Astrocyte of the hippocampus (primary cell): ENCODE measurements around the gene MKLN1.
"Not testable (repeated sequence)": the region's sequence is repeated elsewhere in the genome, so short reads cannot be mapped to it uniquely, and the experiment has no call there.

Experiments
- DNase-seq: peaks from one replicate; pipeline ENCODE4 v3.0.0; 2011; ENCODE audit warnings: low read depth, low spot score

The MKLN1 gene

DNA sequence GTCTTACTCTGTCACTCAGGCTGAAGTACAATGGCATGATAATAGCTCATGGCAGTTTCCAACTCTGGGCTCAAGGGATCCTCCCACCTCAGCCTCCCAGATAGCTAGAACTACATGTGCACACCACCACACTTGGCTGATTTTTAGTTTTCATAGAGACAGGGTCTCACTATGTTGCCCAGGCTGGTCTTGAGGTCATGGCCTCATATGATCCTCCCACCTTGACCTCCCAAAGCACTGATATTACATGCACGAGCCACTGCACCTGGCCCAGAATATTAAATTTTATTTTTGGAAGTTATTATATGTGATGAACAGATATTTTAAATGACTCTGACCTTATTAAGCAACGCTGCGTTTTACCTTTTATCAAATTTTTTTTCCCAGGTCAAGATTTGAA lies 134.4 kb downstream of the MKLN1 start:
- no peak for DNase-seq

DNA sequence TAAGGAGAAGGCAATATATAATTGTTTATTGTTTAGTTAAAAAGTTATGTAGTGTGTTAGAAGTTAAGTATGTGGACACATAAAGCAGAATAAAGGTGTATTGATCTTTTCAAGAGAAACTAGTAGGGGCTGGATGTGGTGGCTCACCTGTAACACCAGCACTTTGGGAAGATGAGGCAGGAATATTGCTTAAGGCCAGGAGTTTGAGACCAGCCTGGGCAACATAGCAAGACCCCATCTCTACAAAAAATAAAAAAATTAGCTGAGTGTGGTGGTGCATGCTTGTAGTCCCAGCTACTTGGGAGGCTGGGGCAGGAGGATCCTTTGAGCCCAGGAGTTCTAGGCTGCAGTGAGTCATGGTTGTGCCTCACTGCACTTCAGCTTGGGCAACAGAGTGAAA lies 135.0 kb downstream of the MKLN1 start:
- DNase-seq = not testable (repeated sequence)

DNA sequence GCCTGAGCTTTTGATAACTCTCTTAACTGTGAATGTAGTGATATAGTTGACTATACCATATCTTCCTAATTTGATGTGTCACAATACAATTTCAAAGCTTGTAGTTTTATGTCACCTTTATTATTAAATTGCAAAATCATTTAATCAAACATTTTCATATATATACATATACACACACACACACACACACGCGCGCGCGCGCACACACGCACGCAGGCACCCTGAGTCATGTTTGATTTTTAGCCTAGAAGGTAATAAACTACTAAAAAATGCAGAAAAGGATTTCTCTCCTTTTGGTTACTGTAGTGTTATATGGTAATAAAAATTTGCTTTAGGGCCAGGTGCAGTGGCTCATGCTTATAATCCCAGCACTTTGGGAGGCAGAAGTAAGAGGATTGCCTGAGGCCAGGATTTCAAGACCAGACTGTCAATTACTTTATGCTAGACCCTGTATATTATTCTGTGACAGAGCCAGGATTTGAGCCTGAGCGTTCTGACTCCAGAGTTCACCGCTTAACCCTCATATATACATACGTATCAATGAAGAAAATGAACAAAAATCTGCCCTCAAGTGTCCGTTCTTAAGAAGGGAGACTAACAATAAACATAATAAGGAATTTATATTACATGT lies 139.2 kb downstream of the MKLN1 start:
- DNase-seq = no peak

GRCh38 chr7:131467788-131468187 lies 140.1 kb downstream of the MKLN1 start:
- no peak for DNase-seq

- no peak for DNase-seq
Measured at GRCh38 chr7:131471250-131472004, 143.8 kb downstream of the MKLN1 start.

DNA sequence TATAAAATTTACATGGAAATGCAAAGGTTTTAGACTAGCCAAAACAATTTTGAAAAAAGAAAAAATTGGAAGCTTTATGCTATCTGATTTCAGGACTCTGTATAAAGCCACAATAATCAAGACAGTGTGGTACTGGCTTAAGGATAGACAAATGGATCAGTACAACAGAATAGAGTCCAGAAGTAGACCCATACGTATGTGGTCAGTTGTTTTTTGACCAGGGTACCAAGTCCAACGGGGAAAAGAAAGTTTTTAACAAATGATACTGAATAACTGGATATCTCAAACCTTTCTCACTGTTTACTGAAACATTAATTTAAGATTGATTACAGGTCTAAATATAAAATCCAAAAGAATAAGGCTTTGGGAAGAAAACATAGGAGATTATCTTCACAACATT lies 149.1 kb downstream of the MKLN1 start:
- no peak for DNase-seq

GRCh38 chr7:131480384-131481315 lies 153.0 kb downstream of the MKLN1 start:
- DNase-seq = peak; percentile 61

DNA sequence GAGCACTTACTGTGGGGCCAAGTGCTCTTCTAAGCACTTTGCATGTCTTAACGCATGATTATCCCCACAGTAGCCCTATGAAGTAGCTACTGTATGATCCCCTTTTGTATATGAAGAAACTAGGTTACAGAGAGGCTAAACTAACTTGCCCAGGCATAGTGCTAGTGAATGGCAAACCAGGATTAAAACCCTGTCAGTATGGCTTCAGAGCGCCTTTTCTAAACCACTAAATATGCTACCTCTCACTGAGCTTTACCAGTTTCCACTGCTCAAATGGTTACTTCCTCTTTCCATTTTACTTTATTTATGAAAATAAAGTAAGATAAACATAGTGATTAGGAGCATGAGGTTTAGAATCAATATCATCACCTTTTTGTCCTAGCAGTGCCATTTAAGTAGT lies 155.1 kb downstream of the MKLN1 start:
- no peak for DNase-seq

DNA sequence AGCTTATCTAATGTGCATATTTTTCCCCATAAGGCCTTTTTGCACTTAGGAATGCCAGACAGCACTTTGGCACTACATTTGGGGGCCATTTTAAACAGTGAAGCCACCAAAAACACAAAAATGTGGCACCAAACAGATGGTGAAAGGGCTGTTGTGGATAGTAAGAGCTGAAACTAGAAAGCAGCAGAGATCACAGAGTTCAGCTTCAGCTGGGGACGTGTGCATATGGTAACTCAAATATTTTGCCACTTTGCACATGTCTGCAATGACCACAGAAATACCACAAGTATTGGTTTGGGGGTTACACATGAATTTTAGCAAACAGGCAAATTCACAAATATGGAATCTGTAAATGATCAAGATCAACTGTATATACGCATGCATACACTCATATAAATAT lies 155.9 kb downstream of the MKLN1 start:
- no peak for DNase-seq

DNA sequence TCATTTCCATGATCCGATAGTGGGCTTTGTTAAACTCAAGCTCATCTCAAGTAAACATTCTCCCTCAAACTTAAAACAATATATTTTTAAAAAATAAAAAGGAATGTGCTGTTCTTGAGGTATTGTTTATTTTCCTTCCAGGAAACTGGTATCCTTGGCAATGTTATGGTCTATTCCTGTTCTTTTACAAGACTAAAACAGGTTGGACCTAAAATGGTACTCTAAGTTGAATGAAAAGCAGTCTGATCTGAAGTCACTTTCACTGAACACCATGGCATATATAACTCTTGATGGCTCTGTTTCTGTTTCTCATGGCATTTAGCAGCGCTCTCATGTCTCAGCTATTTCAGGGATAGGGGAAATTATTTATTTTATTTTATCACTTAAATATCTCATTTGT lies 158.7 kb downstream of the MKLN1 start:
- no peak for DNase-seq

DNA sequence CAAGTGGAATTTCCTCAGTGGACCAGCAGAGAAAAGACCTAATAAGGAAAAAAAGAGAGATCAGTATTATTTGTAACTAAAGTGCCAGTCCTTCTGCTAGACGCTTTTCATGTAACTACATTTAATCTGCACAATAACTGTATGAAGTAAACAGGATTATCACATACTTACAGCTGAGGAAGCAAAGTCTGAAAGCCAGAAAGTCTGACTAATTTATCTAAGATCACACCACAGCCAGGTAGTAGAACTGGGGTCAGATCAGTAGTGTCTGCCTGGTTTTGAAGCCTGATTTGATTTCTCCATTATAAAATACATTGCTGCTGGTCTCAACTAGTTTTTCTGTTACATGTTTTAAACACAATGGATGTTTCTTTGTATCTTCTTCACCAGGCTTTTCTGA lies 159.5 kb downstream of the MKLN1 start:
- DNase-seq = no peak

DNA sequence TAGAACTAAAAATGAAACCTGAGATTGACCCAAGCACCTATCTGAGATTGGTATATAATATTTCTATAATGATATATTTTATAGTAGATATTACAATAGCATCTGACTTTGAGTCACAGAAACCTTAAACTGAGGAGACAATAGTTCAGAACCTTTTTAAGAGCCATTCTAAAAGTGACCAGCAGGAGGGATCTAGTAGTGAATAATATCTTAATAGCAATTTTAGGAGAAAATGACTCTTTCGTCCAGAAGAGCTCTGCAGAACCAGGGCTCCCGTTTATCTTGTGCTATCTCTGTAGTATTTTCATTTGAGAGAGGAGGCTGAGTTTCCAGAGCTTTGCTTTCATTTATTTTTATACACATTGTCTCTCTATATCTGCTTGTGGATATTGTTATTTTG lies 160.7 kb downstream of the MKLN1 start:
- DNase-seq = no peak

DNA sequence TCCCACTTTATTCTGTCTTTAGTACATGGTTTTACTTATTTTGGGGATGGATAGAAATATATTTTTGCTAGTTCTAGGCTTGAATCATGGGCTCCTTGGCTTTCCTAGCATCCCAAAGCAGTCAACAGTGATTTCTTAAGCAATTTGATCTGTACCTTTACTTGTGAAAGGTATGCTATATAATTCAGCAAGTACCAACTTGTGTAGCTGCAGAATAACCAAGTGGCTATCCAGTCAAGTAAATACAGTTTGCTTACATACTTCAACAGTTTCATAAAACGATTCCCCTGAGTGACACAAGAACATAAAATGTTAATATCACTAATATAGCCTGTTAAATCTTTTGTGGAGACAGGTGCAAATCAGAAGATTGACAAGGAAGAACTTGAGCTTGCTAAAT lies 161.5 kb downstream of the MKLN1 start:
- no peak for DNase-seq

DNA sequence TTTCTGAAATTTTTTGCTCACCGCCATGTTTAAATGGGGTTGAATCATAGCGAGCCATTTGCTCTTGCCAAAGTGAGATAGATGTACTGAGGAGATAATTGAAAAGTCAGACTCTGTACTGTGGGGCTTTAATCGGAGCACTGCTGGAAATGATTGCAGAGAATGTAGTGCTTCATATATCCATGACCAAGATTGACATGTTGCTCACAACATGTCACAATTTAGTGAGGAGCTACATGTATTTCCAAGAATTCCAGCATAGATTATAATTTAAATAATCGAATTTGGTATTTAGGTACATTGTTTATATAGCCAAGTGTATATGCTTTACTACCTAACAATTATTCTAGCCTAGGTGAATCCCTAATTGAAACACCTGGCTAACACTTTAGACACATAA lies 162.2 kb downstream of the MKLN1 start:
- no peak for DNase-seq

DNA sequence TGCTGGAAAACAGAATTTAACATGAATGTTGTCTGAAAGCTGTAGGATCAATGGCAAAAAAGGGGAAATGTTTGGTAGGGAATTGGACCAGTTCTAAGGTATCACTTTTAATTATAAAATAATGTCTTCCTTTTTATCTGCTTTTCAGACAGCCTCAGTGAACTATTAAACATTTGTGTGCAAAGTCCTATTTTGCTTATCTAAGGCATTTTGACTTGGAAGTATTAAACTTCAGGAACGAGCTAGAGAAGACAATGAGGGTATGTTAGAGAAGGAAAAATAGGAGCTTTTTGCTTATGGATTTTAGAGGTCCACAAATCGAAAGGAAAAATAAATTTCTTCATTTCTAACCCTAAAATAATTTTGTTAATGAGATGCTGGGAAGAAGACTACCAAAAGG lies 165.4 kb downstream of the MKLN1 start:
- no peak for DNase-seq

- DNase-seq = no peak
Measured at GRCh38 chr7:131493581-131493980, 165.9 kb downstream of the MKLN1 start.

- no peak for DNase-seq
Measured at GRCh38 chr7:131494182-131494581, 166.5 kb downstream of the MKLN1 start.

DNA sequence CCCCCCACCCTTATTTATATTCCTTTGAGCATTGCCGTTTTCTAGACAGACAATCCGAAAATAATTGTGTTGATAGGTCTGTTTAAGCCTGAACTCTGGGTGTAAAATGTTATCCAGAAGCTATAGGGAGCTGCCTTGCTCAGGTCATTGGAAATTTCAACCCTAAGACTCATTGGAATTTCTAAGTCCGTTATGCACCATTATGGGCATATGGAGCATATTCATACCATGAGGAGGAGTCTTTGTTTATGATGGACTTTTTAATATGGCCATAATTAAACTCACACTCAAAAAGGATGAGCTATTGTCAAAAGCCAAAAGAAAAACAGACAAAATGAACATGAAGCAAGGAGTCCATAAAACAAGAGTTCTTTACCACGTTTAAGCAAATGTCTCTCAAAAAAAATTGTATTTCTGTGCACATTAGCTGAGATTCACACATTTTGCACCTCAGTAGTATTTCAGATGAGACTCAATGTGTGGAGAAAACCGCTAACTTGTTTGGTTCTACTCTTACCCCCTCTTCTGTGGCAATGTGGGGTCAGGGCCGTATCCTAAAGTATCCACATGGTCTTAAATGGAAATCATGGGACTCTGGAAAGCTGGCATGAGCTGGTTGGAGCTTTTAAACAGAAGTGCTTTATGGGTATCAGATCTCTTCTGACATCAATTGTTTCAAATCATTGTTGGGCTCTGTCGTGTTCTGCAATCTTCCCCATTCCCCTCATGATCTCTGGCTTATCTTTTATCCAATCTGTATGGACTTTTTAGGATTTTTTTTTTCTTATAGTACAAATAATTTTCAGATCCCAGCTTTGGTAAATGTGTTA lies 168.2 kb downstream of the MKLN1 start:
- DNase-seq = no peak

DNA sequence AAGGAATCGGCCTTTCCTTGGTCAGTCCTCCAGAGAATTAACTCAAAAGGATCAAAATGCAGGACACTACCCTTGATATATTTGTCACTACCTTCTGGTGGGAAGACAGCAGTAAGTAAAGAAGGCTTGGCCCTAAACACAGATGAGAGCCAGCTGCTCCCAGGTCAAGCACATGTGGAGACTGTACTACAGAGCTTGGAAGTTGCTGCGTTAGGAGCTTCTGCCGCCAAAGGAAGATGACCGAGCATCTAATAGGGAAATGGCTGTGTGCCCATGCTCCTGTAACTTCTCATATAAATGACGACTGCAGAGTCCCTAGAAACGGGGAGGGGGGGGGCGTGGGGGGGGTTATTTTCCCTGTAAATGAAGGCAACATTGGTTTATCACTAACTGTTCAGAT lies 169.8 kb downstream of the MKLN1 start:
- no peak for DNase-seq

- no peak for DNase-seq
Measured at GRCh38 chr7:131498237-131498885, 170.7 kb downstream of the MKLN1 start.

DNA sequence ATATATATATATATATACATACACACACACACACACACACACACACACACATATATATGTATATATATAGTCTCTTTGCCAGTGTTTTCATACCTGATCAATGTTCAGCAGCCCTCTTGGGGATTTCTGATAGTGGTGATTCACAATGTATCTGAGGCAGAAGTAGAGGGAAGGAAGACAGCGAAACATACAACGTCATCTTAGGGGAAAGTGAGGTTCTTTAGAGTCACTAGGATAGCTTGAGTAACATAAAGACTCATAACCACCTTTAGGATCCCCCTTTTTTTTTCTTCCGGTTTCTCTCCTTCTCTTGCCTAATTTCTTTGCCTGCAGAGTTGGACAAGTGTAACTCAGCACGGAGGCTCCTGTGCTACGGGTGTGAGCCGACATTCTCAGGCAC lies 172.1 kb downstream of the MKLN1 start:
- no peak for DNase-seq
